Colonic mucosa (tissue), 4 donors: Measurements from ENCODE around the gene CMIP. TPM values are rescaled to one million over a fixed set of nuclear protein-coding genes. Genes with fewer than 3 reads are reported as not detected.

ENCODE experiments used
- DNase-seq: peaks from one replicate; pipeline ENCODE4 v3.0.0-alpha.2; 2020
- H3K27ac ChIP-seq: fragments of 200-600 bp; one replicate; pipeline ENCODE4 v1.8.0; 2021
- H3K27me3 ChIP-seq: fragments of 200-600 bp; one replicate; pipeline ENCODE4 v1.8.0; 2021
- H3K36me3 ChIP-seq: fragments of 200-600 bp; one replicate; pipeline ENCODE4 v1.8.0; 2021
- H3K4me1 ChIP-seq: fragments of 200-600 bp; one replicate; pipeline ENCODE4 v1.8.0; 2021; ENCODE audit warnings: mild to moderate bottlenecking
- H3K4me3 ChIP-seq: fragments of 200-600 bp; one replicate; pipeline ENCODE4 v1.8.0; 2021
- H3K9ac ChIP-seq, 2 donors: one replicate each; pipeline ENCODE4 v1.7.0; 2013; ENCODE audit warnings: control low read depth in 2 of 2, low read depth in 2 of 2, low read length in 2 of 2
- H3K9me3 ChIP-seq: fragments of 200-600 bp; one replicate; pipeline ENCODE4 v1.8.0; 2021
- CTCF ChIP-seq: fragments of 200-600 bp; IDR thresholded peaks from one replicate; pipeline ENCODE4 v1.8.0; 2022; ENCODE audit warnings: antibody characterized with exemption, mild to moderate bottlenecking
- intact Hi-C: fragments of 100-400 bp; cut with DNase I; formaldehyde crosslinking; loops from one replicate; pipeline ENCODE4 v1.14.1; 2022
- total RNA-seq, 2 donors: library from RNA; stranded (reverse); fragmentation: NEBNext Ultra II Directional in 1 of 2; extraction: Animal tissue kit (Norgen Biotek cat#: 25700) in 1 of 2; gene quantifications; one replicate each; pipeline ENCODE4 v1.2.1, GENCODE V29; 2021
- donor health status: healthy.
- donor health status: DM: no; HTN: no; CAD: no.
- donor health status: DM: no; HTN: no; CAD: no.

CMIP gene
- total RNA-seq, 2 donors from 2014 or later = 83.4 to 107 TPM

- intact Hi-C loops = no loop called here
- Histone ChIP-seq H3K4me3 (no peak overlapping the region), H3K9me3 (no peaks in the 10 kb centered on the region), H3K9ac (no peak overlapping the region), H3K27ac (no peak overlapping the region), H3K4me1 (no peaks in the 10 kb centered on the region), H3K27me3 (no peaks in the 10 kb centered on the region), H3K36me3 (peaks cover 20% of the 10 kb centered on the region)
- no peak for DNase-seq
- no peak for TF ChIP-seq CTCF
Observed at GRCh38 chr16:81659249-81659648, 214.6 kb downstream of the CMIP start.

- intact Hi-C loops = no loop called here
- Histone ChIP-seq H3K36me3 (peaks cover 20% of the 10 kb centered on the region), H3K27ac (no peak overlapping the region)
Observed at GRCh38 chr16:81661082-81661481, 216.5 kb downstream of the CMIP start.

GRCh38 chr16:81664153-81664552, 219.5 kb downstream of the CMIP start:
- no peak overlapping the region for H3K9ac ChIP-seq
- H3K9me3 ChIP-seq = no peaks in the 10 kb centered on the region
- H3K4me3 ChIP-seq = no peak overlapping the region
- H3K4me1 ChIP-seq = no peaks in the 10 kb centered on the region
- H3K27me3 ChIP-seq = no peaks in the 10 kb centered on the region
- no peak for TF ChIP-seq CTCF
- H3K27ac ChIP-seq = no peak overlapping the region
- intact Hi-C loops = no loop called here
- H3K36me3 ChIP-seq = peaks cover 14% of the 10 kb centered on the region
- no peak for DNase-seq

More at GRCh38 chr16:81661082-81661481, 216.5 kb downstream of the CMIP start:
- Histone ChIP-seq H3K9me3 (no peaks in the 10 kb centered on the region), H3K4me3 (no peak overlapping the region), H3K9ac (no peak overlapping the region), H3K27me3 (no peaks in the 10 kb centered on the region), H3K4me1 (no peaks in the 10 kb centered on the region)
- no peak for DNase-seq
- no peak for TF ChIP-seq CTCF

- DNase-seq = no peak
- TF ChIP-seq CTCF = no peak
- Histone ChIP-seq H3K27ac (no peak overlapping the region), H3K36me3 (peaks cover 19% of the 10 kb centered on the region), H3K27me3 (no peaks in the 10 kb centered on the region), H3K9me3 (no peaks in the 10 kb centered on the region), H3K9ac (no peak overlapping the region), H3K4me3 (no peak overlapping the region), H3K4me1 (no peaks in the 10 kb centered on the region)
- intact Hi-C loops = no loop called here
Observed at GRCh38 chr16:81665588-81665987, 221.0 kb downstream of the CMIP start.

- TF ChIP-seq CTCF = no peak
- H3K4me3 ChIP-seq = no peak overlapping the region
- H3K9me3 ChIP-seq = no peaks in the 10 kb centered on the region
- H3K9ac ChIP-seq = no peak overlapping the region
- intact Hi-C loops = no loop called here
- DNase-seq = no peak
- no peaks in the 10 kb centered on the region for H3K27me3 ChIP-seq
- no peaks in the 10 kb centered on the region for H3K4me1 ChIP-seq
- peaks cover 15% of the 10 kb centered on the region for H3K36me3 ChIP-seq
- no peak overlapping the region for H3K27ac ChIP-seq
Observed at GRCh38 chr16:81666113-81666512, 221.5 kb downstream of the CMIP start.
